Tibial nerve (tissue), 4 donors: ENCODE data around the gene MAP4K2. TPM values are rescaled to one million over a fixed set of nuclear protein-coding genes. Genes with fewer than 3 reads are reported as not detected.

Experiments
- DNase-seq, 2 donors: peaks; one replicate each; pipeline ENCODE4 v3.0.0-alpha.2; 2019; ENCODE audit warnings: low spot score in 2 of 2
- H3K27ac ChIP-seq, 4 donors: fragments of 200-600 bp; sonication (generic) in 3 of 4; one replicate each; pipeline ENCODE4 v1.5.1; 2017 to 2019; ENCODE audit warnings: mild to moderate bottlenecking in 1 of 4
- H3K27me3 ChIP-seq, 2 donors: fragments of 200-600 bp; sonication (generic) in 1 of 2; one replicate each; pipeline versions ENCODE4 v1.5.1 to v1.6.0; 2017 to 2019
- H3K36me3 ChIP-seq, 3 donors: fragments of 200-600 bp; sonication (generic); one replicate each; pipeline ENCODE4 v1.5.1; 2018 to 2019
- H3K4me1 ChIP-seq, 4 donors: fragments of 200-600 bp; sonication (generic) in 3 of 4; one replicate each; pipeline ENCODE4 v1.5.1; 2017 to 2019
- H3K4me3 ChIP-seq, 4 donors: fragments of 200-600 bp; sonication (generic) in 3 of 4; one replicate each; pipeline ENCODE4 v1.5.1; 2017 to 2019; ENCODE audit warnings: mild to moderate bottlenecking in 1 of 4, moderate library complexity in 1 of 4
- H3K9me3 ChIP-seq, 4 donors: fragments of 200-600 bp; sonication (generic) in 3 of 4; one replicate each; pipeline ENCODE4 v1.5.1; 2017 to 2019
- CTCF ChIP-seq, 5 experiments: fragments of 200-600 bp in 3 of 5; fragments of 450-650 bp in 2 of 5; sonication (generic) in 3 of 5; IDR thresholded peaks; one replicate each; pipeline ENCODE4 v1.5.1; 2016 to 2019; ENCODE audit warnings: antibody characterized with exemption in 5 of 5, mild to moderate bottlenecking in 3 of 5, moderate library complexity in 2 of 5
- EP300 ChIP-seq, 2 donors: sonication (generic); formaldehyde crosslinking; IDR thresholded peaks; one replicate each; pipeline ENCODE4 v1.6.1; 2017; ENCODE audit warnings: antibody characterized with exemption in 2 of 2, mild to moderate bottlenecking in 1 of 2
- POLR2A ChIP-seq, 2 donors: fragments of 450-650 bp; IDR thresholded peaks; one replicate each; pipeline ENCODE4 v1.6.1; 2017; ENCODE audit warnings: antibody characterized with exemption in 2 of 2, mild to moderate bottlenecking in 2 of 2, moderate library complexity in 2 of 2
- WGBS, 2 donors: methylation state at CpG; one replicate each; pipeline ENCODE4 v1.1.5; 2018; 5-methylcytosine and 5-hydroxymethylcytosine counted together
- total RNA-seq, 4 donors: library from RNA; depleted of rRNA; stranded (reverse); fragments of >200 nt; gene quantifications; one replicate each; pipeline ENCODE4 v1.1.0, GENCODE V29; 2016

The MAP4K2 gene
- total RNA-seq, 4 donors from 2014 or later: 10.6 to 22.2 (median 13.5) TPM

GRCh38 chr11:64834031-64834722 is 31.2 kb upstream of the MAP4K2 start:
- Histone ChIP-seq H3K9me3 (no peaks in the 10 kb centered on the region), H3K4me3 (no peak overlapping the region), H3K27me3 (no peaks in the 10 kb centered on the region), H3K27ac (no peak overlapping the region), H3K4me1 (no peaks in the 10 kb centered on the region), H3K36me3 (no peaks in the 10 kb centered on the region)
- WGBS, 2 donors: 89 to 93% methylated on average over 13 to 19 of the region's 25 CpGs
- DNase-seq: no peak
- TF ChIP-seq POLR2A (IDR thresholded peaks at IDR 0.05) (no peak), CTCF (IDR thresholded peaks at IDR 0.05) (no peak), EP300 (IDR thresholded peaks at IDR 0.05) (no peak)

DNA sequence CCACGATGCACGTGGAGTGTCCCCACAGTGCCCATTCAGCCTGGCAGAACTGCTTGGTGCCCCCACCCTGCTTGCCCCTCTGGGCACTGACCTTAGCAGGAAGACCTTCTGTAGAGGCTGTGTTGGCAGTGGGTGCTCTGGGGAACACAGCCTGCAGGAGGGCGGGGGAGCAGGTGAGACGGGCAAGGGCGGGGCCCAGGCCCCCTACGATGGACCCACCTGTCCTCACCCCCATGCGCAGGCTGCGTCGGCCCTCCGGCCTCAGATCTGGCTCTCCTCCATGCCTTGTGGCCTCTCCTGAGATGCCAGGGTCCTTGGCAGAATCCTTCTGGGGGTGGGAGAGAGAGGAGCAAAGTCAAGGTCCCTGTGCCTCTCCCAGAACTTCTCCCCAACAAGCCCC is 30.5 kb upstream of the MAP4K2 start:
- Histone ChIP-seq H3K27ac (no peak overlapping the region), H3K27me3 (no peaks in the 10 kb centered on the region), H3K4me3 (no peak overlapping the region), H3K36me3 (no peaks in the 10 kb centered on the region), H3K4me1 (no peaks in the 10 kb centered on the region), H3K9me3 (no peaks in the 10 kb centered on the region)
- TF ChIP-seq POLR2A (IDR thresholded peaks at IDR 0.05): no peak
- TF ChIP-seq EP300 (IDR thresholded peaks at IDR 0.05): no peak
- no peak for TF ChIP-seq CTCF (IDR thresholded peaks at IDR 0.05)
- no peak for DNase-seq
- whole genome bisulfite sequencing, 2 donors: 87 to 89% methylated on average over 8 to 10 of the region's 10 CpGs

DNA sequence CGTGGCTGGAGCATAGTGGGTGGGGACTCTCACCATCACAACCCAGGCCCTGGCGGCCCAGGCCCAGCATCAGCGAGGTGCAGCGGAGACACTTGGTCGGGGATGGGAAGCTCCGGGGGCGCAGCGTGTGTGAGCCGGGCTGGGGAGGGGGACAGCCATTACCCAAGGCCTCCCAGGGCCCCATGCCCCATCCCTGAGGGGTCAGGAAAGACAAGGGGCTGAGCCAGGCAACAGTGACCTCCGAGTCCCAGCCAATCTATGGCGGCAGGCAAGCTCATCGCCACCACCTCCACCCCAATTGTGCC is 30.1 kb upstream of the MAP4K2 start:
- Histone ChIP-seq H3K4me3 (no peak overlapping the region), H3K4me1 (no peaks in the 10 kb centered on the region), H3K36me3 (no peaks in the 10 kb centered on the region), H3K9me3 (no peaks in the 10 kb centered on the region), H3K27me3 (no peaks in the 10 kb centered on the region), H3K27ac (no peak overlapping the region)
- no peak for TF ChIP-seq EP300 (IDR thresholded peaks at IDR 0.05)
- TF ChIP-seq CTCF (IDR thresholded peaks at IDR 0.05): no peak
- no peak for TF ChIP-seq POLR2A (IDR thresholded peaks at IDR 0.05)
- WGBS, 2 donors: 71 to 84% methylated on average over 1 to 12 of the region's 12 CpGs
- no peak for DNase-seq

GRCh38 chr11:64832467-64833197 is 29.6 kb upstream of the MAP4K2 start:
- 87 to 89% methylated on average over 11 to 13 of the region's 21 CpGs for WGBS, 2 donors
- no peak overlapping the region for H3K4me3 ChIP-seq
- TF ChIP-seq POLR2A (IDR thresholded peaks at IDR 0.05) (no peak), EP300 (IDR thresholded peaks at IDR 0.05) (no peak), CTCF (IDR thresholded peaks at IDR 0.05) (no peak)
- DNase-seq: no peak
- H3K27me3 ChIP-seq: no peaks in the 10 kb centered on the region
- H3K27ac ChIP-seq: no peak overlapping the region
- H3K9me3 ChIP-seq: no peaks in the 10 kb centered on the region
- no peaks in the 10 kb centered on the region for H3K36me3 ChIP-seq
- no peaks in the 10 kb centered on the region for H3K4me1 ChIP-seq

- no peak for DNase-seq
- Histone ChIP-seq H3K4me1 (no peaks in the 10 kb centered on the region), H3K36me3 (no peaks in the 10 kb centered on the region), H3K9me3 (no peaks in the 10 kb centered on the region), H3K4me3 (no peak overlapping the region), H3K27me3 (no peaks in the 10 kb centered on the region), H3K27ac (no peak overlapping the region)
- no peak for TF ChIP-seq CTCF (IDR thresholded peaks at IDR 0.05)
- no peak for TF ChIP-seq EP300 (IDR thresholded peaks at IDR 0.05)
- TF ChIP-seq POLR2A (IDR thresholded peaks at IDR 0.05): no peak
- 77 to 83% methylated on average over 23 to 24 of the region's 24 CpGs for WGBS, 2 donors
Measured at GRCh38 chr11:64831411-64831891, 28.4 kb upstream of the MAP4K2 start.
